B cell (primary cell): ENCODE data around the gene SMU1. TPM values are rescaled to one million over a fixed set of nuclear protein-coding genes. Genes with fewer than 3 reads are reported as not detected.

Experiments
- ATAC-seq: fragments of 200-7000 bp; cut with Tn5 transposase; one replicate; pipeline ENCODE4 v1.10.0; 2021; ENCODE audit warnings: low read depth, mild to moderate bottlenecking, moderate number of reproducible peaks, moderate library complexity
- CTCF ChIA-PET: fragments of 350-600 bp; sonication (Branson Sonifier 250); formaldehyde crosslinking; loops from one replicate; lab custom pipeline; 2021; ENCODE audit warnings: antibody characterized with exemption, inconsistent platforms; lab: Charles Lee
- POLR2A ChIA-PET: fragments of 350-600 bp; sonication (Branson Sonifier 250); formaldehyde crosslinking; loops from one replicate; lab custom pipeline; 2021; ENCODE audit warnings: antibody characterized with exemption; lab: Charles Lee
- DNase-seq: peaks from one replicate; pipeline ENCODE4 v3.0.0; 2013
- H2AFZ ChIP-seq: 2 replicates; pipeline ENCODE4 v1.6.1; 2012; ENCODE audit warnings: mild to moderate bottlenecking, low read depth, low read length; ENCODE audit not compliant: insufficient read depth, poor library complexity, severe bottlenecking
- H3K27ac ChIP-seq, 2 donors: 1 replicate in 1 of 2; 2 replicates in 1 of 2; pipeline ENCODE4 v1.5.1; 2012 to 2013; ENCODE audit warnings: low read length in 2 of 2, mild to moderate bottlenecking in 2 of 2, moderate library complexity in 1 of 2
- H3K27me3 ChIP-seq, 4 experiments: fragments of 200-600 bp in 1 of 4; sonication (generic) in 1 of 4; replicated peaks in 1 of 4; 1 replicate in 2 of 4; 2 replicates in 2 of 4; pipeline versions ENCODE4 v1.6.1 to v1.7.0; 2013 to 2016; ENCODE audit warnings: low read length in 3 of 4, mild to moderate bottlenecking in 2 of 4, mixed read lengths in 1 of 4, moderate library complexity in 1 of 4; ENCODE audit not compliant: insufficient read depth in 4 of 4, control insufficient read depth in 3 of 4; ENCODE audit errors: control extremely low read depth in 1 of 4
- H3K36me3 ChIP-seq, 2 experiments: replicated peaks in 1 of 2; 1 replicate in 1 of 2; 2 replicates in 1 of 2; pipeline versions ENCODE4 v1.6.1 to v1.7.1; 2013; ENCODE audit warnings: low read length in 1 of 2; ENCODE audit not compliant: insufficient read depth in 2 of 2, control insufficient read depth in 1 of 2; ENCODE audit errors: control extremely low read depth in 1 of 2, extremely low read depth in 1 of 2
- H3K4me1 ChIP-seq, 2 donors: fragments of 200-600 bp in 1 of 2; sonication (generic) in 1 of 2; 1 replicate in 1 of 2; 2 replicates in 1 of 2; pipeline versions ENCODE4 v1.5.1 to v1.6.1; 2013 to 2017; ENCODE audit warnings: low read length in 2 of 2; ENCODE audit not compliant: control insufficient read depth in 2 of 2, insufficient read depth in 2 of 2
- H3K4me2 ChIP-seq: replicated peaks from 2 replicates; pipeline ENCODE3; 2012; ENCODE audit warnings: mild to moderate bottlenecking, low read depth, low read length; ENCODE audit not compliant: poor library complexity, severe bottlenecking
- H3K4me3 ChIP-seq, 5 experiments: fragments of 200-600 bp in 1 of 5; sonication (generic) in 1 of 5; 1 replicate in 3 of 5; 2 replicates in 2 of 5; pipeline versions ENCODE4 v1.5.1 to v1.7.0; 2011 to 2016; ENCODE audit warnings: low read length in 4 of 5, mild to moderate bottlenecking in 4 of 5, low read depth in 2 of 5, control low read depth in 1 of 5, moderate library complexity in 1 of 5; ENCODE audit not compliant: insufficient read depth in 1 of 5; ENCODE audit errors: control extremely low read depth in 1 of 5, extremely low read depth in 1 of 5
- H3K79me2 ChIP-seq: fragments of 200-600 bp; sonication (generic); one replicate; pipeline ENCODE4 v1.6.0; 2016; ENCODE audit warnings: low read length; ENCODE audit not compliant: control insufficient read depth, insufficient read depth
- H3K9ac ChIP-seq: fragments of 200-600 bp; sonication (generic); 2 replicates; pipeline ENCODE4 v1.6.1; 2017; ENCODE audit warnings: mild to moderate bottlenecking, low read length, moderate library complexity
- H3K9me3 ChIP-seq, 3 donors: one replicate each; pipeline versions ENCODE4 v1.6.1 to v1.7.1; 2013; ENCODE audit warnings: low read length in 2 of 3; ENCODE audit not compliant: control insufficient read depth in 2 of 3, insufficient read depth in 1 of 3; ENCODE audit errors: control extremely low read depth in 1 of 3
- H4K20me1 ChIP-seq: 2 replicates; pipeline ENCODE4 v1.6.0; 2012; ENCODE audit warnings: mild to moderate bottlenecking, low read length; ENCODE audit not compliant: insufficient read depth, control insufficient read depth, poor library complexity, severe bottlenecking
- H3K27ac Mint-ChIP-seq: one replicate; pipeline ENCODE4 v1.8.0; 2021; ENCODE audit warnings: mixed read lengths
- H3K27me3 Mint-ChIP-seq: one replicate; pipeline ENCODE4 v1.8.0; 2021; ENCODE audit warnings: mixed read lengths
- H3K4me1 Mint-ChIP-seq: one replicate; pipeline ENCODE4 v1.8.0; 2021; ENCODE audit warnings: mixed read lengths
- H3K4me3 Mint-ChIP-seq: one replicate; pipeline ENCODE4 v1.8.0; 2021; ENCODE audit warnings: mixed read lengths
- H3K9me3 Mint-ChIP-seq: one replicate; pipeline ENCODE4 v1.8.0; 2022; ENCODE audit warnings: mixed read lengths; ENCODE audit not compliant: insufficient read depth
- EZH2 ChIP-seq: IDR thresholded peaks from 2 replicates; pipeline ENCODE4 v1.6.1; 2012; ENCODE audit warnings: borderline replicate concordance, low read depth, mild to moderate bottlenecking, moderate library complexity, low read length; ENCODE audit not compliant: insufficient read depth, poor library complexity, severe bottlenecking
- WGBS: methylation state at CpG from one replicate; pipeline ENCODE4 v1.1.5; 2013; ENCODE audit warnings: missing lambda C conversion rate; ENCODE audit not compliant: insufficient coverage; 5-methylcytosine and 5-hydroxymethylcytosine counted together
- intact Hi-C: fragments of 100-400 bp; cut with micrococcal nuclease; formaldehyde crosslinking; loops from one replicate; pipeline ENCODE4 v1.10.0; 2022
- polyA plus RNA-seq: library from polyadenylated mRNA; depleted of rRNA; stranded (reverse); fragments of >200 nt; gene quantifications from 2 replicates; pipeline ENCODE4 v1.2.3, GENCODE V29; 2012
- total RNA-seq, 2 donors: library from RNA; stranded (reverse); fragments of 120-200 nt in 1 of 2; gene quantifications; 1 replicate in 1 of 2; 2 replicates in 1 of 2; pipeline versions ENCODE4 v1.2.3 to v1.2.4, GENCODE V29; 2013 to 2022
- TF ChIP-seq, protein P1 (sequence below): fragments of 200-600 bp; IDR thresholded peaks from one replicate; pipeline ENCODE4 v1.8.0; 2022; ENCODE audit warnings: antibody characterized with exemption, mild to moderate bottlenecking

Gene SMU1
- total and polyA plus RNA-seq, 2 donors (not counting 1 experiment from before 2014, with no cell fraction given) = 6.2 to 26.3 TPM

DNA sequence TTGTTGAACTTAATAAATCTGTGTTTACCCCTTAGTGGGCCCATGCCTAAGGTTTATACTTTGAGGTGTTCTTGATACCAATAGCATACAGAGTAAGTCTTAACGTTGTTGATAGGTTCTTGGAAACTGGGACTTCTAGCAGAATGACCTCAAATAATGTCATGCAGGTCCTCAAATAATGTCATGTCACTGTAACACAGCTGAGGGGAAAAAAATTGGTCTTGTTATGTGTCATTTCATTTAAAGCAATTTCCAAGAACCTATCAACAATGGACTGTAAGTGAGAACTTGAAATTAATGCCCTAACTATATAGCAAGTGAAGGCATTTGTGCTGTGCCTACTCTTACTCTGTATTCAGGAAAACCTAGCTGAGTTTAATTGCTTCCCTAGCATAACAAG, 44.2 kb downstream of the SMU1 start:
- Mint-ChIP-seq H3K27me3 (no peaks in the 10 kb centered on the region), H3K27ac (no peak overlapping the region), H3K9me3 (no peaks in the 10 kb centered on the region), H3K4me3 (no peak overlapping the region), H3K4me1 (peaks cover 24% of the 10 kb centered on the region)
- Histone ChIP-seq H3K9ac (no peak overlapping the region), H3K27ac (no peak overlapping the region), H3K36me3 (peaks cover 17 to 95% of the 10 kb centered on the region in 2 experiments), H3K9me3 (no peaks in the 10 kb centered on the region), H3K4me3 (no peak overlapping the region), H3K27me3 (no peaks in the 10 kb centered on the region), H3K79me2 (peaks cover 35% of the 10 kb centered on the region), H3K4me2 (no peak overlapping the region), H2AFZ (no peak overlapping the region), H3K4me1 (peaks cover 0 to 8% of the 10 kb centered on the region in 2 donors), H4K20me1 (peaks cover 78% of the 10 kb centered on the region)
- ATAC-seq (no peak), DNase-seq (no peak)
- TF ChIP-seq, protein P1, sequence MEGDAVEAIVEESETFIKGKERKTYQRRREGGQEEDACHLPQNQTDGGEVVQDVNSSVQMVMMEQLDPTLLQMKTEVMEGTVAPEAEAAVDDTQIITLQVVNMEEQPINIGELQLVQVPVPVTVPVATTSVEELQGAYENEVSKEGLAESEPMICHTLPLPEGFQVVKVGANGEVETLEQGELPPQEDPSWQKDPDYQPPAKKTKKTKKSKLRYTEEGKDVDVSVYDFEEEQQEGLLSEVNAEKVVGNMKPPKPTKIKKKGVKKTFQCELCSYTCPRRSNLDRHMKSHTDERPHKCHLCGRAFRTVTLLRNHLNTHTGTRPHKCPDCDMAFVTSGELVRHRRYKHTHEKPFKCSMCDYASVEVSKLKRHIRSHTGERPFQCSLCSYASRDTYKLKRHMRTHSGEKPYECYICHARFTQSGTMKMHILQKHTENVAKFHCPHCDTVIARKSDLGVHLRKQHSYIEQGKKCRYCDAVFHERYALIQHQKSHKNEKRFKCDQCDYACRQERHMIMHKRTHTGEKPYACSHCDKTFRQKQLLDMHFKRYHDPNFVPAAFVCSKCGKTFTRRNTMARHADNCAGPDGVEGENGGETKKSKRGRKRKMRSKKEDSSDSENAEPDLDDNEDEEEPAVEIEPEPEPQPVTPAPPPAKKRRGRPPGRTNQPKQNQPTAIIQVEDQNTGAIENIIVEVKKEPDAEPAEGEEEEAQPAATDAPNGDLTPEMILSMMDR = no peak
- no peak for TF ChIP-seq EZH2
- ChIA-PET POLR2A (no interaction called here), CTCF (interaction anchor here (0.7 kb wide), 1 partner anchor 194 kb away, joined by 3 read pairs; no protein-coding TSS in a partner anchor)
- intact Hi-C loops = no loop called here
- WGBS = no CpG with 5 or more reads among the region's 1 CpG

DNA sequence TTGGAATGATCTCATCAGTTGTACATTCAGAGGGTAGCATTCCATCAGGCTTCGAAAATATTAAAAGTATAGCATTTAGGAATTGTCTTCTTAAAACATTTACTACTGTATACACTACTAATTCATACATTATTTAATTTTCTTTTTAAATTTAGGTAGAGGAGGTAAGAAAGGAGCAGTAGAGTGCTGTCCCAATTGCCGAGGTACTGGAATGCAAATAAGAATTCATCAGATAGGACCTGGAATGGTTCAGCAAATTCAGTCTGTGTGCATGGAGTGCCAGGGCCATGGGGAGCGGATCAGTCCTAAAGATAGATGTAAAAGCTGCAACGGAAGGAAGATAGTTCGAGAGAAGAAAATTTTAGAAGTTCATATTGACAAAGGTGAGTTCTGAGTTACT, 46.2 kb downstream of the SMU1 start:
- ChIA-PET CTCF (no interaction called here), POLR2A (no interaction called here)
- Histone ChIP-seq H3K4me3 (no peak overlapping the region), H3K9ac (no peak overlapping the region), H3K4me1 (peaks cover 11 to 21% of the 10 kb centered on the region in 2 donors), H4K20me1 (peaks cover 87% of the 10 kb centered on the region), H3K79me2 (peaks cover 55% of the 10 kb centered on the region), H3K27me3 (no peaks in the 10 kb centered on the region), H3K4me2 (no peak overlapping the region), H3K9me3 (no peaks in the 10 kb centered on the region), H2AFZ (no peak overlapping the region), H3K27ac (no peak overlapping the region), H3K36me3 (peaks cover 17 to 88% of the 10 kb centered on the region in 2 experiments)
- no peak for DNase-seq
- Mint-ChIP-seq H3K4me3 (no peak overlapping the region), H3K9me3 (no peaks in the 10 kb centered on the region), H3K27me3 (no peaks in the 10 kb centered on the region), H3K4me1 (peaks cover 37% of the 10 kb centered on the region), H3K27ac (no peak overlapping the region)
- WGBS = 96% methylated on average over 3 of the region's 5 CpGs
- no peak for ATAC-seq
- TF ChIP-seq, protein P1 = no peak
- TF ChIP-seq EZH2 = no peak
- intact Hi-C loops = no loop called here
